ENCODE measurements around the gene MRPL51. TPM values are rescaled to one million over a fixed set of nuclear protein-coding genes. Genes with fewer than 3 reads are reported as not detected.
A peak's percentile ranks its signal among the peaks of the same experiment; 100 is the strongest.
"Not testable (repeated sequence)": the region's sequence is repeated elsewhere in the genome, so short reads cannot be mapped to it uniquely, and the experiment has no call there.

The MRPL51 gene
- total RNA-seq = 100 to 1,000 TPM; 249 to 262 (median 256) TPM

- ATAC-seq (peak; percentile 80), DNase-seq (peak; percentile 94)
- Mint-ChIP-seq H3K36me3 (ENCODE audit: insufficient read depth) (peaks cover 14% of the 10 kb centered on the region), H3K27me3 (ENCODE audit: low read depth) (no peaks in the 10 kb centered on the region), H3K4me3 (peak within 1 kb of the TSS; percentile 92), H3K4me1 (ENCODE audit: low read depth) (peaks cover 30% of the 10 kb centered on the region), H3K9me3 (no peaks in the 10 kb centered on the region)
These were observed at the start of gene MRPL51 for GRCh38 chr12:6492838-6493496. TSS of gene MRPL51 (minus strand) at chr12:6493262. CDS start at chr12:6493136, 126 bp downstream.

DNA sequence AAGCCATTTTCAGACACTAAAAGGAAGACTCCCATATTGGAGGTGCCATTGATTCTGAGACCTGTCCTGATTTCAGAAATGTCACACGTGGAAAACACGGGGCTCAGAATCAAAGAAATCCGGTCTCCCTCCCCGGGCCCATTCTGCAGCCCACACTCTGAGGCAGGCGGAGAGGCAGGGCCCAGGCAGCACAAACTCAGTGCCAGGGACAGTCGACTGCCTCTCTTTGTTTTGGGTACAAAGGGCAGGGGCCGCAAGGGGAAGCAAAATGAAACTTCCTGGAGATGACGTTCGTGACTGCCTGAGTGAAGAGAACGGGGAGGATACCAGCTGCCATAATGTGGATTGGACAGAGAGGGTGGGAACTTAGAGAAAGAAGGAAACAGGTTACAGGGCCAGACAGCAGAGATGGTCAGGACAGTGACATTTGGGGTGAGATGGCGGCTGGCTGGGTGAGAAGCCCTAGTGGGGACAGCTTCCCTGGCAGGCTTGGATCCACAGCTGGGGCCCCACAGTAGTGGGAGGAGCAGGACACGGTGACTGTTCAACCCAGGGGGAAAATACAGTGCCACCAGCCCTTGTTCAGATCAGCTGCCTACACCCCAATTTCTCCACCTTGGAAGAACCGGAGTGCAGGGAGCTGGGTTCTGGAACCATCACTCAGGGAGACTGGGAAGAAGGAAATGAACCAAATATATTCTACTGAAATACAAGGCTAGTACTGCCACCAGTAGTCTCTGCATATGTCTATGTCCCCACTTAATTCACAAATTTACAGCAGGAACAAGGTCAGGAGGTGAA is 49.3 kb upstream of the MRPL51 start:
- ATAC-seq = no peak
- DNase-seq = no peak
- Mint-ChIP-seq H3K4me1 (ENCODE audit: low read depth) (peaks cover 45% of the 10 kb centered on the region), H3K4me3 (no peak overlapping the region), H3K36me3 (ENCODE audit: insufficient read depth) (peaks cover 15% of the 10 kb centered on the region), H3K27me3 (ENCODE audit: low read depth) (no peaks in the 10 kb centered on the region), H3K9me3 (no peaks in the 10 kb centered on the region)

GRCh38 chr12:6541371-6542165 is 48.5 kb upstream of the MRPL51 start:
- ATAC-seq (no peak), DNase-seq (no peak)
- H3K27me3 Mint-ChIP-seq (ENCODE audit: low read depth) = no peaks in the 10 kb centered on the region
- peaks cover 21% of the 10 kb centered on the region for H3K36me3 Mint-ChIP-seq (ENCODE audit: insufficient read depth)
- H3K9me3 Mint-ChIP-seq = no peaks in the 10 kb centered on the region
- H3K4me1 Mint-ChIP-seq (ENCODE audit: low read depth) = peaks cover 53% of the 10 kb centered on the region
- H3K4me3 Mint-ChIP-seq = no peak overlapping the region

DNA sequence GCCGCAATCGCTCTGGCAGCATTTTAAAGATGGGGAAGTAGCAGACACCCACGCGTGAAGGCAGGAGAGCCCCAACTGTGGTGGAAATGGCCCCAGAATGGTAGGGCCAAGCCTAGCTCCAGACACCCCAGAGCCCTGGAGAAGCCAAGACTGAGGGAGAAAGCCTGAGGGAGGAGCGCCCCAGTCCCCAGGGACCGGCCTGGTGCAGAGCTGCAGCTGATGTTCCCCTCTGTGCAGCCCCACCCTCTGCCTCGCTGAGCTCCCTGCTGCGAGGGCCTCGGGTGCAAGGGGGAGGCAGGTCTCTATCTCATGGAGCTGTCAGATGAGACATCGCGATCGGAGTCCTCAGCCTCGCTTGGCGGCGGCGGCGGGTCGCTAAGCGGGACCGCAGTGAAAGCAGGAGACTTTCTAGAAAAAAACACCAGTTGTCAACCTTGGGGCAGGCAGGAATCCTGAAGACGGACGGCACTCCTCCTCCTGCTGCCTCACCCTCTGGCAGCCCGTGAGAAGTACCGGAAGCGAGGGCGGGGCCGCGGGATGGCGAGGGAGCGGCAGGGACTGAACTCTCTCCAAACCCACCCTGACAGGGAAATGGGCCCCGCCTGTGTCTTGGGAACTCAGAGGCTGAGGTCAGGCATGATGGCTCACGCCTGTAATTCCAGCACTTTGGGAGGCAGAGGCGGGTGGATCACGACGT is 47.3 kb upstream of the MRPL51 start:
- Mint-ChIP-seq H3K4me1 (ENCODE audit: low read depth) (peaks cover 57% of the 10 kb centered on the region), H3K4me3 (peak overlapping the region; percentile 37), H3K9me3 (no peaks in the 10 kb centered on the region), H3K27me3 (ENCODE audit: low read depth) (no peaks in the 10 kb centered on the region), H3K36me3 (ENCODE audit: insufficient read depth) (peaks cover 22% of the 10 kb centered on the region)
- ATAC-seq (peak; percentile 13 to 25), DNase-seq (peak; percentile 24)

- Mint-ChIP-seq H3K36me3 (ENCODE audit: insufficient read depth) (peaks cover 25% of the 10 kb centered on the region), H3K9me3 (no peaks in the 10 kb centered on the region), H3K4me1 (ENCODE audit: low read depth) (peaks cover 57% of the 10 kb centered on the region), H3K27me3 (ENCODE audit: low read depth) (no peaks in the 10 kb centered on the region), H3K4me3 (peak overlapping the region; percentile 37)
- DNase-seq (no peak), ATAC-seq (no peak)
These were observed 46.7 kb upstream of the MRPL51 start for GRCh38 chr12:6539707-6540134.

GRCh38 chr12:6539314-6539682 is 46.2 kb upstream of the MRPL51 start:
- Mint-ChIP-seq H3K4me1 (ENCODE audit: low read depth) (peaks cover 57% of the 10 kb centered on the region), H3K4me3 (peak overlapping the region; percentile 38), H3K36me3 (ENCODE audit: insufficient read depth) (peaks cover 25% of the 10 kb centered on the region), H3K9me3 (no peaks in the 10 kb centered on the region), H3K27me3 (ENCODE audit: low read depth) (no peaks in the 10 kb centered on the region)
- no peak for DNase-seq
- no peak for ATAC-seq

DNA sequence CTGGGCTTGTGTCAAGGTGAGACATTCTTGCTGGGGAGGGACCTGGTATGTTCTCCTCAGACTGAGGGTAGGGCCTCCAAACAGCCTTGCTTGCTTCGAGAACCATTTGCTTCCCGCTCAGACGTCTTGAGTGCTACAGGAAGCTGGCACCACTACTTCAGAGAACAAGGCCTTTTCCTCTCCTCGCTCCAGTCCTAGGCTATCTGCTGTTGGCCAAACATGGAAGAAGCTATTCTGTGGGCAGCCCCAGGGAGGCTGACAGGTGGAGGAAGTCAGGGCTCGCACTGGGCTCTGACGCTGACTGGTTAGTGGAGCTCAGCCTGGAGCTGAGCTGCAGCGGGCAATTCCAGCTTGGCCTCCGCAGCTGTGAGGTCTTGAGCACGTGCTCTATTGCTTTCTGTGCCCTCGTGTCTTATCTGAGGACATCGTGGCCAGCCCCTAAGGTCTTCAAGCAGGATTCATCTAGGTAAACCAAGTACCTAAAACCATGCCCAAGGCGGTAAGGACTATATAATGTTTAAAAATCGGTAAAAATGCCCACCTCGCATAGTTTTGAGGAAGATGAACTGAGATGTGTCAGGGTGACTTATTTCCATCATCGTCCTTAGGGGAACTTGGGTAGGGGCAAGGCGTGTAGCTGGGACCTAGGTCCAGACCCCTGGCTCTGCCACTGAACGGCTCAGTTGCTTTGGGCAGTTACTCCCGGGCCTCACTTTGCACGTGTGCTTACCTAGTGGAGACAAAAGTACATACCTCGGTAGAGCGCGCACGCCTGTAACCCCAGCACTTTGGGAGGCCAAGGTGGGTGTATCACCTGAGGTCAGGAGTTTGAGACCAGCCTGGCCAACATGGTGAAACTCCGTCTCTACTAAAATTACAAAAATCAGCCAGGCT is 45.6 kb upstream of the MRPL51 start:
- DNase-seq = no peak
- no peak for ATAC-seq
- peaks cover 25% of the 10 kb centered on the region for H3K36me3 Mint-ChIP-seq (ENCODE audit: insufficient read depth)
- H3K4me3 Mint-ChIP-seq = peak overlapping the region; percentile 38
- H3K4me1 Mint-ChIP-seq (ENCODE audit: low read depth) = peaks cover 59% of the 10 kb centered on the region
- H3K9me3 Mint-ChIP-seq = no peaks in the 10 kb centered on the region
- H3K27me3 Mint-ChIP-seq (ENCODE audit: low read depth) = no peaks in the 10 kb centered on the region

GRCh38 chr12:6537580-6538419 is 44.7 kb upstream of the MRPL51 start:
- not testable (repeated sequence) for ATAC-seq; H3K9me3 Mint-ChIP-seq; H3K27me3 Mint-ChIP-seq (ENCODE audit: low read depth)
- DNase-seq = peak; percentile 83
- peak overlapping the region; percentile 97 for H3K4me3 Mint-ChIP-seq
- H3K36me3 Mint-ChIP-seq (ENCODE audit: insufficient read depth) = peaks cover 25% of the 10 kb centered on the region
- peaks cover 64% of the 10 kb centered on the region for H3K4me1 Mint-ChIP-seq (ENCODE audit: low read depth)

GRCh38 chr12:6536894-6537579 is 44.0 kb upstream of the MRPL51 start:
- peak overlapping the region; percentile 97 for H3K4me3 Mint-ChIP-seq
- H3K36me3 Mint-ChIP-seq (ENCODE audit: insufficient read depth) = peaks cover 25% of the 10 kb centered on the region
- ATAC-seq = no peak
- peaks cover 65% of the 10 kb centered on the region for H3K4me1 Mint-ChIP-seq (ENCODE audit: low read depth)
- H3K27me3 Mint-ChIP-seq (ENCODE audit: low read depth) = no peaks in the 10 kb centered on the region
- peak; percentile 17 for DNase-seq
- no peaks in the 10 kb centered on the region for H3K9me3 Mint-ChIP-seq

DNA sequence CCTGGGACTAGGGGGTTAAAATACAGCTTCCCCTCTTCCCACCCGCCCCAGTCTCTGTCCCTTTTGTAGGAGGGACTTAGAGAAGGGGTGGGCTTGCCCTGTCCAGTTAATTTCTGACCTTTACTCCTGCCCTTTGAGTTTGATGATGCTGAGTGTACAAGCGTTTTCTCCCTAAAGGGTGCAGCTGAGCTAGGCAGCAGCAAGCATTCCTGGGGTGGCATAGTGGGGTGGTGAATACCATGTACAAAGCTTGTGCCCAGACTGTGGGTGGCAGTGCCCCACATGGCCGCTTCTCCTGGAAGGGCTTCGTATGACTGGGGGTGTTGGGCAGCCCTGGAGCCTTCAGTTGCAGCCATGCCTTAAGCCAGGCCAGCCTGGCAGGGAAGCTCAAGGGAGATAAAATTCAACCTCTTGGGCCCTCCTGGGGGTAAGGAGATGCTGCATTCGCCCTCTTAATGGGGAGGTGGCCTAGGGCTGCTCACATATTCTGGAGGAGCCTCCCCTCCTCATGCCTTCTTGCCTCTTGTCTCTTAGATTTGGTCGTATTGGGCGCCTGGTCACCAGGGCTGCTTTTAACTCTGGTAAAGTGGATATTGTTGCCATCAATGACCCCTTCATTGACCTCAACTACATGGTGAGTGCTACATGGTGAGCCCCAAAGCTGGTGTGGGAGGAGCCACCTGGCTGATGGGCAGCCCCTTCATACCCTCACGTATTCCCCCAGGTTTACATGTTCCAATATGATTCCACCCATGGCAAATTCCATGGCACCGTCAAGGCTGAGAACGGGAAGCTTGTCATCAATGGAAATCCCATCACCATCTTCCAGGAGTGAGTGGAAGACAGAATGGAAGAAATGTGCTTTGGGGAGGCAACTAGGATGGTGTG is 43.1 kb upstream of the MRPL51 start:
- Mint-ChIP-seq H3K4me3 (peak overlapping the region; percentile 97), H3K4me1 (ENCODE audit: low read depth) (peaks cover 62% of the 10 kb centered on the region), H3K9me3 (no peaks in the 10 kb centered on the region), H3K36me3 (ENCODE audit: insufficient read depth) (peaks cover 25% of the 10 kb centered on the region), H3K27me3 (ENCODE audit: low read depth) (no peaks in the 10 kb centered on the region)
- DNase-seq (no peak), ATAC-seq (no peak)

DNA sequence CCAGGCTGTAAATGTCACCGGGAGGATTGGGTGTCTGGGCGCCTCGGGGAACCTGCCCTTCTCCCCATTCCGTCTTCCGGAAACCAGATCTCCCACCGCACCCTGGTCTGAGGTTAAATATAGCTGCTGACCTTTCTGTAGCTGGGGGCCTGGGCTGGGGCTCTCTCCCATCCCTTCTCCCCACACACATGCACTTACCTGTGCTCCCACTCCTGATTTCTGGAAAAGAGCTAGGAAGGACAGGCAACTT is 42.6 kb upstream of the MRPL51 start:
- peaks cover 58% of the 10 kb centered on the region for H3K4me1 Mint-ChIP-seq (ENCODE audit: low read depth)
- no peak for DNase-seq
- H3K36me3 Mint-ChIP-seq (ENCODE audit: insufficient read depth) = peaks cover 30% of the 10 kb centered on the region
- H3K27me3 Mint-ChIP-seq (ENCODE audit: low read depth) = no peaks in the 10 kb centered on the region
- ATAC-seq = no peak
- peak overlapping the region; percentile 97 for H3K4me3 Mint-ChIP-seq
- no peaks in the 10 kb centered on the region for H3K9me3 Mint-ChIP-seq

Data from activated T-cell treated with anti-CD3 and anti-CD28 coated beads, Interleukin-2, amount 50 U/mL, for 4 hours (primary cell).